Stimulated activated CD4-positive, alpha-beta T cell treated with anti-CD3 and anti-CD28 coated beads, Interleukin-12 subunit alpha, Interleukin-12 subunit beta, amount 100 ng/mL, for 24 hours (primary cell): ENCODE measurements around the gene MRPL47.
A peak's percentile ranks its signal among the peaks of the same experiment; 100 is the strongest.

Experiments used
- DNase-seq, 2 experiments: peaks; one replicate each; pipeline ENCODE4 v3.0.0-alpha.2; 2020; ENCODE audit warnings: low read depth in 2 of 2

Gene MRPL47

DNA sequence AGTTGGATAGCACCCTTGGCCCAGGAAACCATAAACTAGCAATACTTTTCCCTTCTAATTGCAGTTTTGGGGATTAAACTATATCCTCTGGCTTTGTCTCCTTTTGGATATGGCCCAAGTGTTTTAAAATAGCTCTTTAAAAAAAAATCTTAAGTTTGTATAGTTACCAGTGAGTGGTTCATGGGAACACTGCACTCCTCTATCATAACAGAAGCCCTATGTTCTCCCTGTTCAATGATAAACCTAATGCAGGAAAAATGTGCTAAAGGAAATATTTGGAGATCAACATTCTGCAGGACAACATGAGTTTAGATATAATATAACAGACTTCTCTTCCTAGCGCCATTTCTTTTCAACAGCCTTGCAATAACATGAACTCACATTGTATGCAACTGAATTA lies 13.1 kb downstream of the MRPL47 start:
- no peak for DNase-seq

DNA sequence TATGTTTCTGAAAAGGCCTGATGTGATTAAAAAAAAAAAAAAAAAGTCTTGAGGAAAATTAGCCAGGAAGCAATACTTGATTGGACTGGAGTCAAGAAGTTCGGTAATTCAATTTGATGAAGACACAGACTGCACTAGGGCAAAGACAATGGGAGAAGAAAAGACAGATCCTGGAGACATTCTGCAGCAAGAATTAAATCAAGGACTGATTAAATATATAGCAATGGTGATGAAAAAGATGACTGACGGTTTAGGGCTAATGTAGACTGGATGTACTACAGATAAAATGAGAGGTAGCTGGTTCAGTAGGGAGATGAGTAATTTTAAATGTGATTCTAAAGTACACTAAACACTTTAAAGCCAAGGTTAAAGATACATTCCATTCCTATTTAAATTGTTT lies 13.8 kb downstream of the MRPL47 start:
- no peak for DNase-seq

DNA sequence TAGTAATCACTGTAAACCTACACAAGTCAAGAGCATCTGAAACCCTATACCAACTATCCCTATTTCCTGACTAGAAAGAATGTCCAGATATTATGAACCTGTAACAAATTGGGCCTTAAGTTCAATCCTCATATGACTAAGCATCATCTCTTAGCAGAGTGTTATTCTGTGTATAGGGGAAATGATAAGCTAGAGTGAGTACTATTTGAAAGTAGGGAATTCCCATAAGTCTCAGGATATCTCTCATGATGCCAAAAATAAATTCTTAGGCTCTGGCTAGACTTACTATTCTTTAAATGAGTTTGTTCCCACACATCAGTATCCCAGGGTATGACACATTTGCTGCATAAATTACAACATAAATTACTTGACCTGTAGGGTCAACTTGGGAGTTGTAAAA lies 15.3 kb downstream of the MRPL47 start:
- DNase-seq: no peak

- no peak for DNase-seq
Measured at GRCh38 chr3:179580992-179581391, 23.4 kb downstream of the MRPL47 start.

- no peak for DNase-seq
Measured at GRCh38 chr3:179565496-179565895, 38.9 kb downstream of the MRPL47 start.

- peak; percentile 34 to 63 for DNase-seq
Measured at GRCh38 chr3:179563271-179563783, 41.1 kb downstream of the MRPL47 start.

DNA sequence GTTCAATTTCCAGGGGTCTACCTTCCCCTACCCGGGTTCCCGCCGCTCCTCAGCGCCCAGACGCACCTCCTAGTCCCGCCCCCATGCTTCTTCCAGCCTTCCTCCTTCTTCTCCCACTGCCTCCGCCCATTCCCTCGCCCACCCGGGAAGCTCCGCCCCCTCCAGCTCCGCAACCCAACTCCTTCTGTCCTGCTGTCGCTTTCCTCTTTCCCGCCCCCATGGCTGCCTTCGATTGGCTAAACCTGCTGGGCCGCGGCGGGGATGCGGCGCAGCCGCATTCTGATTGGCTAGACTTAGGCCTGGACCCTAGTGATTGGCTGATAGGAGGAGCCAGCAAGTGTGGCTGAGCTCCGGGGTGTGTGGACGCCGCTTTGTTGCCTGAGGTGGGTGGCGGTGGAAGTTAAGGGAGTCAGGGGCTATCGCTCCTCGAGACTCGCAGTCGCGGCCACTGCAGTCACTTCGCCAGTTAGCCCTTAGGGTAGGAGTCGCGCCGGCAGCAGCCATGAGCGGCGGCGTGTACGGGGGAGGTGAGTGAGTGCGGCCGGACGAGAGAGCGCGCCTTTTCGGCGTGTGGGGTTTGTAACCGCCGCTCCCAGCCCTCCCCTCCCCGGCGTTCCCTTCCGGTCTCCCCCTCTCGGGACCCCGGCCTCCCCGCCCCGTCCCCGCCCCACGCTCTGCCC lies 41.7 kb downstream of the MRPL47 start, which contains the start of gene ACTL6A:
Gene ACTL6A (plus strand): TSS at position 336 of the 680 bp plus-strand sequence. CDS start 167 bp downstream, at position 503.
- DNase-seq: peak; percentile 98 to 100

- DNase-seq: no peak
Measured at GRCh38 chr3:179560791-179561190, 43.6 kb downstream of the MRPL47 start.

DNA sequence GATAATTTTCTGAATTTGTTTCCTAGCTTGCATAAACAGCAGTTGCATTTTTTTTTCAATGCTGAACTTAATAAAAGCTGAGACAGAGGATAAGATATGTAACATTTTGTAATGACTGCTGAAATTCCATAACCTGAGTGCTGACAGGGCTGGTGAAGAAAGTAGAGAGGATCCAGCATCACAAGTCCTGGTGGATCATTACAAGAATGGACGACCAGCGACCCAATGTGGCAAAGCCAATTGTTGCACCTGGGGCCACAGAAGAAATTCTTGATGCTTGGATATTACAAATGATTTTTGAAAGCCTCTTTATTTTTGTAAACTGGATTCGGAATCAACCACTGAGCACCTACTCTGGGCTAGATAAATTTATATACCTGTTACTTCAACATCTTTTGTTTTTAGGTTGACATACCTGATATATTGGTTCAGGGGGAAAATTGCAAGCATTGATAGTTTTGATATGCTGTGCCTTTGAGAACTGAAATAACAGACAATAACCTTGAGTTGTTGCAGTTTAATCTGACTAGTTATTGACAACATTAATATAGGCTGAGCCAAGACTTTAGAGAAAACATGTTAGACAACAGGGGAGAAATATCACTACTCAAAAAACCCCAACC lies 45.6 kb downstream of the MRPL47 start:
- DNase-seq: peak in 1 of 2 experiments; percentile 28

DNA sequence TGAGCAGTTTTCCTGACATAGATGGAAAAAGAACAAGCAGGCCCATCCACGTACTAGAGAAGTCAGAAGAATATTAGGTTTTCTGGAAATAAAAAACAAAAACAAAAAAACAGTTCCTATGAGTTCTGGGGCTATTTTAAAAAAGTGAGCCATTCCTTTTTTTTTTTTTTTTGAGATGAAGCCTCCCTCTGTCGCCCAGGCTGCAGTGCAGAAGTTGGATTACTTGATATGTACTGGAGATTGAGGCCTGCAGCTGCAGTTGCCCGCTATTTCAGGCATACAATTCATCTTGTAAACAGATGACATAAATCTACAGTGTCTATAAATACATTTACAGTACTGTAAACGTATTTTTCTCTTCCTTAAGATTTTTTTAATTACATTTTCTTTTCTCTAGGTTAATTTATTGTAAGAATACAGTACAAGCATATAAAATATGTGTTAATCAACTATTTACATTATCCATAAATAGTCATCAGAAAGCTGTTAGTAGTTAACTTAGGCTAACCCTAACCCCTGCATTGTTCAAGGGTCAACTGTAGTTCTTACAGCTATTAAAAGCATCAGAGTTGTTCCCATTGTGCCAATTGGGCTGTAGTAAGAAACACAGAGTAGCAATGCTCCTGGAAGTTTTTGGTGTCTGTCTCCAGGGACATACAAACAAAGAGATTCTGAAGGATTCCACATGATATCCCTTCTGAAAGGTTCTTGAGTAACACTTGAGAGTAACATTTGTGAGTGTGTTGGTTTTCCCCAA lies 52.9 kb downstream of the MRPL47 start:
- DNase-seq: no peak

- DNase-seq: no peak
Measured at GRCh38 chr3:179546814-179547241, 57.6 kb downstream of the MRPL47 start.

GRCh38 chr3:179544981-179545645 lies 59.3 kb downstream of the MRPL47 start:
- no peak for DNase-seq

GRCh38 chr3:179542375-179542774 lies 62.1 kb downstream of the MRPL47 start:
- no peak for DNase-seq

- DNase-seq: no peak
Measured at GRCh38 chr3:179541596-179541995, 62.8 kb downstream of the MRPL47 start.

- no peak for DNase-seq
Measured at GRCh38 chr3:179541094-179541493, 63.3 kb downstream of the MRPL47 start.
